Measurements from ENCODE around the gene IMMP2L.

DNA sequence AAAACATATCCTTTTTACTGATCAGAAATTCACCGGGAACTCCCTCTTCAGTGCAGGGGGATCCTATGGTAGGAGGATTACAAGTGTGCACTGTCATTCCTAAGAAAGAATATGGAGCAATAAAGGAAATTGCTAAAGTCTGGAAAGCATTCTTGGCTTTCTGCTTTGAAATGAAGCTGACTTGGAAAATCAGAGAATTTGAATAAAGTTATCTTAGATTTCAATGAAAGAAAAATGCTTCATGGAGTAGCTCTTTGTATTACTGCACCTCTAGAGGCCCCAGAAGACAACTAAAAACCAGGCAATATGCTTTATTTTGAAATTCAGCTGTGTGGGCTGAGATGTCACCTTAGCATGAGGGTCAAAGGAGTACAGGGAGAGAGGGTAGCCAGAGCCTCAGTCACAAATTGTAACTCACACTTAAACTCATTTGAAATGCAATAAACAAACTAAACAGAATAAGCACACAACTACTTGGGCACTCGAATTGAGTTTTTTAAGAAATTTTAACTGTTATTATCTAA lies 102.5 kb downstream of the IMMP2L start:
- TF ChIP-seq, protein P1, sequence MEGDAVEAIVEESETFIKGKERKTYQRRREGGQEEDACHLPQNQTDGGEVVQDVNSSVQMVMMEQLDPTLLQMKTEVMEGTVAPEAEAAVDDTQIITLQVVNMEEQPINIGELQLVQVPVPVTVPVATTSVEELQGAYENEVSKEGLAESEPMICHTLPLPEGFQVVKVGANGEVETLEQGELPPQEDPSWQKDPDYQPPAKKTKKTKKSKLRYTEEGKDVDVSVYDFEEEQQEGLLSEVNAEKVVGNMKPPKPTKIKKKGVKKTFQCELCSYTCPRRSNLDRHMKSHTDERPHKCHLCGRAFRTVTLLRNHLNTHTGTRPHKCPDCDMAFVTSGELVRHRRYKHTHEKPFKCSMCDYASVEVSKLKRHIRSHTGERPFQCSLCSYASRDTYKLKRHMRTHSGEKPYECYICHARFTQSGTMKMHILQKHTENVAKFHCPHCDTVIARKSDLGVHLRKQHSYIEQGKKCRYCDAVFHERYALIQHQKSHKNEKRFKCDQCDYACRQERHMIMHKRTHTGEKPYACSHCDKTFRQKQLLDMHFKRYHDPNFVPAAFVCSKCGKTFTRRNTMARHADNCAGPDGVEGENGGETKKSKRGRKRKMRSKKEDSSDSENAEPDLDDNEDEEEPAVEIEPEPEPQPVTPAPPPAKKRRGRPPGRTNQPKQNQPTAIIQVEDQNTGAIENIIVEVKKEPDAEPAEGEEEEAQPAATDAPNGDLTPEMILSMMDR (IDR thresholded peaks at IDR 0.05) = no peak
- TF ChIP-seq POLR2A (IDR thresholded peaks at IDR 0.05) = no peak

All from uterus (tissue), 2 donors.